ENCODE data around the gene NPC2.
A peak's percentile ranks its signal among the peaks of the same experiment; 100 is the strongest.

The NPC2 gene

GRCh38 chr14:74503291-74503937 is 10.3 kb upstream of the NPC2 start:
- no peak for DNase-seq (ENCODE audit: low read depth in 2 of 2)

DNA sequence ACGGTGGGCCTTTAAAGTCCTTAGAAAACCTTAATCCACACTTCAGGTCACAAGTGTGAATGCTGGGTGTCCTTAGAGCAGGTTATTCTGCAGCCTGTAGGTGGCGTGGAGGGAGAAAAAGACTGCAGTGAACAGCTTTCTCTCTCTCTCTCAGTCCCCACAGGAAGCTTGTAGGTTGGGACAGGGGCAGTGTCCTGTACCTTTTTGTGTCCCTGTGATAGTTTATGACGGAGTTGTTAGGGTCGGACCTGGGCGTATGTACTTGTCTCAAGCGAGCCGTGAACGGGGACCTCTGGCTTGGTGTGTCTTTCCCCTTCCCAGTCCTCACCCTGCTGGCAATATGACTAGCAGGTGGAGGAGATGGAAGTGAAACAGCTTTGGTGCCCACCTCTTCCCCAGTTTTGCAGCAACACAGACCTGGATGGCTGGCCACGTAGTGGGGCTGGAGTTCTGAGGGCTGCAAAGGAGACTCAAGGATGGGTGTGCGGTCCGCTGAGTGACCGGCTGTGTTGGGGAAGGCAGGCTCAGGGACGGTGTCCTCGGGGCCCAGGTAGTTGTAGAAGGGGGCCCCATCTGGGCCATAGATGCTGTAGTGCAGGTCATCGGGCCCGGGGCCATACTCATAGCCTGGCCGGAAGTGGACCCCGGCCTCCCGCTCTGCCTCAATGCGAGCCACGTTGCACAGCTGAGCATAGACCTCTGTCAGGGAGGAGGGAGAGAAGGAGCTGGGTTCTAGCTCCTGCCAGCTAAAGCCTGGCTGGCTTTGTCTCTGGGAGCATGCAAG is 9.3 kb upstream of the NPC2 start:
- DNase-seq (ENCODE audit: low read depth in 2 of 2) = no peak

DNA sequence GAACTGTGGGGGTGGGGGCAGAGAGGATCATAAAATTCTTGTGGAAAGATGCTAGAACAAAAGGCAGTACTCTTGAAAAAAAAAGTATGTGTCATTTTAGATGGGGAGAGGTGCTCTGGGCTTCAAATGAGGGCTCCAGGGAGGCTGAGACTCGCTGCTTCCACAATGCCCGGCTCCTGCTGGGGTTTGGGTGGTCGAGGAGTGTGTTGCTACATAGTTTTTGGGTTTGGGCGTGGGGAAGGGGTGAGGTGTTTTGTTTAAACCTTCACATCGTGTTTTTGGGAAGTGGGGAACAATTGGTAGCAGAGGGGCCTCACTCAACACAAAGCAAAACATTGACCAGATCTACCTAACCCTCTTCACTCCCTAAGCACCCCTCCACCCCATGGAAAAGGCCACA is 8.6 kb upstream of the NPC2 start:
- DNase-seq (ENCODE audit: low read depth in 2 of 2) = no peak

- peak; percentile 60 to 62 for DNase-seq (ENCODE audit: low read depth in 2 of 2)
Observed at GRCh38 chr14:74501135-74501614, 8.1 kb upstream of the NPC2 start.

GRCh38 chr14:74500417-74501134 is 7.5 kb upstream of the NPC2 start:
- DNase-seq (ENCODE audit: low read depth in 2 of 2) = no peak

GRCh38 chr14:74495356-74495755 is 2.3 kb upstream of the NPC2 start:
- no peak for DNase-seq (ENCODE audit: low read depth in 2 of 2)

DNA sequence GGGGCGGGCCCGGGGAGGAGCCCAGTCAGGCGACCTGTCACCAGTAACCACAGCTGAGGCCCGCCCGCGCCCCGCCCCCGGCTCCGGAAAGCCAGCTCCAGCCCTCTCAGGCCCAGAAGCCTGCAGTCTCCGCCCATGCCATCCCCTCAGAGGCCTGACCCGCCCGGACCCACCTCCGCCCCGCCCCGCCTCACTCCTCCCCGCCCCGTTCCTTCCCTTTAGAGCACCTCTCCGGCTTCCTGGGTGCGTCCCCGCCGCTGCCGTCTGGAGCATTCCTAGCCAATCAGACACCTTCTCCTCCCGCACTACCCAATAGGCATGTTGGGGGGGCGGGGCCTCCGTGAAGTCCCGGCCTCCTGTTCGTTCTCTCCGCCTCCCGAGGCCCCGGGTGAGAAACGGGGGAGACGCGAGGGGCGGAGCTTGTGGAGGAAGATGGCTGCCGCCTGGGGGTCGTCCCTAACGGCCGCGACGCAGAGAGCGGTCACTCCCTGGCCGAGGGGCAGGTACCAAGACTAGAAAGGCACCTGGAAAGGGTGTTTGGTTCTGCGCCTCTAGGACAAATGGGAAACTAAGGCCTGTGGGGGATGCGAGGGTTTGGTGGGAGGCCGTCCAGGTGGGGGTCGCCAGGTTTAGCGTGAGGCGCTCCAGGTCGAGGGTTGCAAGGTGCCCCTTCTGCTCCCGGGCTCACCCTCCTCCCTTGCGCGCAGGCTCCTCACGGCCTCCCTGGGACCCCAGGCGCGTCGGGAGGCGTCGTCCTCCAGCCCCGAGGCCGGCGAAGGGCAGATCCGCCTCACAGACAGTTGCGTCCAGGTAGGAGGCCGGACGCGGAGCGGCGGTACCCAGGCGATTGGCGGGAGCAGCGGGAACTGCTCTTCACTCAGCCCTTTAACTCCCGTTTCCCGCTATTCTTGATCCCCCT is 497 bp upstream of the NPC2 start, which contains the start of gene ISCA2:
Gene ISCA2, plus strand, starts transcription at position 423 of the 919 bp plus-strand sequence. Its CDS starts 10 bp downstream, at position 433.
- peak; percentile 98 for DNase-seq (ENCODE audit: low read depth in 2 of 2)

GRCh38 chr14:74491956-74492775 is 939 bp downstream of the NPC2 start:
- DNase-seq (ENCODE audit: low read depth in 2 of 2) = no peak

DNA sequence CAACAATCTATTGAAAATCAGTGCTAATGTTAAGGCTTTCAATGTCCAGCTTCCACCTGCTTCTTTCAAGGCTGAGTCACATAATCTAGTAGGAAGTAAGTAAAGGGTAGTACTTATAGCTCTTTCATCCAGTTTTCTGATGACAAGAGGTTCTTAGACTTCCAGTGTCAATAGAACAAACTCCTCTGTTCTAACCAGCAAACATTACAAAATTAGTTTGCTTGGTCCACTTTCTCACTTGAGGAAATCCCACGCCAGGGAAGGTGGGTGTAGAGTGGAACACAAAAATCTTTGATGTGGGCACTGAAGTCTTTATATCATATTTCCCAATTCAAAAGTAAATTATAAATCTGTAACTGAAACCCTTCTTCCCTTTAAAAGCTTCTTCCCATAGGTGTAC is 2.6 kb downstream of the NPC2 start:
- no peak for DNase-seq (ENCODE audit: low read depth in 2 of 2)

- DNase-seq (ENCODE audit: low read depth in 2 of 2) = no peak
Observed at GRCh38 chr14:74488786-74489397, 4.2 kb downstream of the NPC2 start.

- no peak for DNase-seq (ENCODE audit: low read depth in 2 of 2)
Observed at GRCh38 chr14:74486164-74486563, 6.9 kb downstream of the NPC2 start.

GRCh38 chr14:74483321-74483720 is 9.8 kb downstream of the NPC2 start:
- no peak for DNase-seq (ENCODE audit: low read depth in 2 of 2)

DNA sequence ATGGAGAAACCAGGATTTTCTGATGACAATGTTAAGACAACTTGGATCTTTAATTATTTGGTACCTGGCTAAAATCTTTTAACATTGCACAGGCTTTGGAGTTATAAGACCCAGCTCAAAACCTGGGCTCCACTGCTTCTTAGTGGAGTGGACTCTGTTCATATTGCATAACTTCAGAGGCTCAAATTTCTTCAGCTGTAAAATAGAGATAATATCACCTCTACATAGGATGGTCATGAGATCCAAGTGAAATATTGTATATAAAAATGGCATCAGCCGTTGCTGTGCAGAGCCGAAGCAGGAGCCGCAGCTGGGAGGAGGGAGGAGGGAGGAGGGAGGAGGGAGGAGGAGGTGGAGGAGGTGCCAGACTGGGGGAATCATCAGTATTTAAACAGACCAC is 10.5 kb downstream of the NPC2 start:
- DNase-seq (ENCODE audit: low read depth in 2 of 2) = no peak

- no peak for DNase-seq (ENCODE audit: low read depth in 2 of 2)
Observed at GRCh38 chr14:74480046-74480445, 13.1 kb downstream of the NPC2 start.

- no peak for DNase-seq (ENCODE audit: low read depth in 2 of 2)
Observed at GRCh38 chr14:74478996-74479635, 14.0 kb downstream of the NPC2 start.

DNA sequence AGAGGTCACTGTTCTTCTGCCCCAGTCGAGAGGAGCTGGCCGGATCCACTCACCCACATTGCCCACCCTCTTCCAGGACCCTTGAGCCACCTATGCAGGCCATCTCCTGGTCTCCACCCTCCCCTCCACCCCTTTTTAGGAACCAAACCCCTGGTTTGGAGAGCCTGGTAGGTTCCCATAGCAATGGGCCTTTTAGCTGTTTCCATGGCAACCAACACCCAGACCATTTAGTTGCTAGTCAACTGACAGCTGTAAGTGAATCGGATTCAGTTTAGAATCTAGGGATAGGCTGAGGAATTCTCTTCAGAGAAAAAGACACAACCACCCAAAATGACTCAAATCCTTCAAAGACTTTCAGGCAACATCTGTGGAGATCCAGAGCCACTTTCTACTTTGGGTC is 16.5 kb downstream of the NPC2 start:
- no peak for DNase-seq (ENCODE audit: low read depth in 2 of 2)

DNA sequence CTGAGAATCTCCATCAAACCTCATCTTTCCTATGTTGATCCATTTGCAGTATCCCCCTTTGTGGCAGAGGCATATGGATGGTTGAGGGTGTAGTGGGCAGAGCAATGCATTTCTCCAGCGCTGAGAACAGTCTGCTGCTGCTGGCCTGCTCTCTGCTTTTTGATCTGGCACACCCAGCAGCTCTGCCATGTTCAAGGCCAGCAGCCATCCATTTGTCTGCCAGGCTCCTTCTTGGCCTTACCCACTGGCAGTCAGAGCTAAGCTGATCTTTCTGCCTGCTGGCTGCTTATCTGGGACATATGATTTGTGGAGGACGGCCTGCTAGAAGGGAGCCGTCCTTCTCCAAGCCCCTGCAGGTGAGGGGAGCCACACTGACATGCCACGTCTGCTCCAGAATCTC is 17.0 kb downstream of the NPC2 start:
- no peak for DNase-seq (ENCODE audit: low read depth in 2 of 2)

GRCh38 chr14:74475678-74476077 is 17.4 kb downstream of the NPC2 start:
- DNase-seq (ENCODE audit: low read depth in 2 of 2) = peak in 1 of 2 experiments; percentile 39

GRCh38 chr14:74474376-74474775 is 18.7 kb downstream of the NPC2 start:
- no peak for DNase-seq (ENCODE audit: low read depth in 2 of 2)

DNA sequence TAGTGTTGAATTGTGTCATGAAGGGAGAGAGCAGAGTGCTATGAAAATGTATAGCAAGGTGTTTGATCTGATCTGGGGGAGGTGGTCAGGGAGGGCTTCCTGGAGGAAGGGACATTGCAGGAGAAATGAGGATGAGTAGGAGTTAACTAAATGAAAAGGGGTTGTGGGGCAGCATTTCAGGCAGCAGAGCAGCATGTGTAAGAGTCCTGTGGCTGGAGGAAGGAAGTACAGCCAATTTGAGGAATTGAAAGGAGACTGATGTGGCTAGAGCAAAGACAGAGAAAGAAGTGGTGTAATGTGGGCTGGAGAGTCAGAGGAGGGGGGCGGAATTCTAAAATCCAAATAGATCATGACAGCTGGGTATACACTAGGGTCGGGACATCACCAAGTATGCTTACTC is 20.5 kb downstream of the NPC2 start:
- no peak for DNase-seq (ENCODE audit: low read depth in 2 of 2)
